GM18873 (cell line): ENCODE data around the gene PCDHA5.

ENCODE experiments used
- ATAC-seq: cut with Tn5 transposase; IDR thresholded peaks from one replicate; pipeline ENCODE4 v1.9.1; 2021; ENCODE audit warnings: mild to moderate bottlenecking, moderate library complexity, moderate number of reproducible peaks; ENCODE audit not compliant: unreplicated experiment, low FRiP score

PCDHA5 gene

GRCh38 chr5:140857177-140857986, 36.0 kb downstream of the PCDHA5 start:
- no peak for ATAC-seq

- no peak for ATAC-seq
These were observed 36.5 kb downstream of the PCDHA5 start for GRCh38 chr5:140857987-140858240.

GRCh38 chr5:140862441-140863295, 41.3 kb downstream of the PCDHA5 start:
- ATAC-seq: no peak

- ATAC-seq: no peak
These were observed 47.5 kb downstream of the PCDHA5 start, which contains the start of gene PCDHA11 for GRCh38 chr5:140868721-140869554. Gene PCDHA11, plus strand, starts transcription at chr5:140868957. Its CDS starts 147 bp downstream, at chr5:140869104.

GRCh38 chr5:140869555-140869886, 48.1 kb downstream of the PCDHA5 start:
- no peak for ATAC-seq

GRCh38 chr5:140870221-140871201, 49.1 kb downstream of the PCDHA5 start:
- ATAC-seq: no peak
